ENCODE data around the gene MAP1LC3A. TPM values are rescaled to one million over a fixed set of nuclear protein-coding genes. Genes with fewer than 3 reads are reported as not detected.

Gene MAP1LC3A
- total RNA-seq, 4 donors from 2014 or later: 7.5 to 24.6 (median 19.4) TPM

GRCh38 chr20:34549291-34549928 lies 9.1 kb upstream of the MAP1LC3A start:
- Histone ChIP-seq H3K4me1 (peaks cover 0 to 35% (median 6%) of the 10 kb centered on the region in 3 donors), H3K4me3 (no peak overlapping the region), H3K9me3 (no peaks in the 10 kb centered on the region), H3K27ac (peak overlapping the region in 1 of 4 donors; percentile 9), H3K36me3 (no peaks in the 10 kb centered on the region), H3K27me3 (no peaks in the 10 kb centered on the region)
- DNase-seq: no peak
- intact Hi-C loops (cut with DNase I): no loop called here
- no peak for TF ChIP-seq CTCF (IDR thresholded peaks at IDR 0.05)
- TF ChIP-seq POLR2A (IDR thresholded peaks at IDR 0.05): no peak
- WGBS, 2 donors: 30 to 52% methylated on average over 8 to 14 of the region's 20 CpGs

DNA sequence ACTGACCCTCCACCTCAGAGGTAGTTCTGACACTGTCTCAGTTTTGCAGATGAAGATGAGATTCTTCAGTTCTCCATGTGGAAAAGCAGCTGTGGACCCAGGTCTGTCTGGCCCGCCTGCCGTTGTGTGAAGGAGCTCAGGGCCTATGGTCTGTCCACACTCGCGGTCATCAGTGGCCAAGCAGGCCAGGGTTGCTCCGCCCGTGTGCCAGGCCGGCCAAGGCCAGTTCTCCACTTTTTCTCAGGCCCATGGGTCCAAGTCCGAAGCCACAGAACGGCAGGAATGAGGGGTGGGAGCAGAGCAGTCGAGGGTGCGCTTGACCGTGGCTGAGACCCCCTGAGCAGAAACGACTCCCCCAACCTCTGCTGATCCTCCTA lies 8.6 kb upstream of the MAP1LC3A start:
- TF ChIP-seq CTCF (IDR thresholded peaks at IDR 0.05): no peak
- DNase-seq: no peak
- H3K27me3 ChIP-seq: no peaks in the 10 kb centered on the region
- no peak overlapping the region for H3K4me3 ChIP-seq
- no peaks in the 10 kb centered on the region for H3K9me3 ChIP-seq
- no peaks in the 10 kb centered on the region for H3K36me3 ChIP-seq
- intact Hi-C loops (cut with DNase I): no loop called here
- peak overlapping the region in 1 of 4 donors; percentile 9 for H3K27ac ChIP-seq
- H3K4me1 ChIP-seq: peaks cover 0 to 32% (median 3%) of the 10 kb centered on the region in 3 donors
- WGBS, 2 donors: 40% methylated on average over 1 of the region's 13 CpGs; no CpG with 5 or more reads in 1 of the 2 donors

GRCh38 chr20:34552569-34552968 lies 5.9 kb upstream of the MAP1LC3A start:
- intact Hi-C loops (cut with DNase I): no loop called here
- 85 to 94% methylated on average over 5 to 6 of the region's 6 CpGs for WGBS, 2 donors
- TF ChIP-seq POLR2A (IDR thresholded peaks at IDR 0.05): no peak
- no peak for DNase-seq
- H3K4me3 ChIP-seq: no peak overlapping the region
- H3K9me3 ChIP-seq: no peaks in the 10 kb centered on the region
- H3K27me3 ChIP-seq: no peaks in the 10 kb centered on the region
- peaks cover 2 to 35% (median 5%) of the 10 kb centered on the region in 3 donors for H3K4me1 ChIP-seq
- H3K36me3 ChIP-seq: no peaks in the 10 kb centered on the region
- H3K27ac ChIP-seq: no peak overlapping the region

GRCh38 chr20:34553366-34553867 lies 5.1 kb upstream of the MAP1LC3A start:
- H3K27ac ChIP-seq: peak overlapping the region in 3 of 4 donors; percentile 7 to 21 (median 21)

GRCh38 chr20:34557936-34558319 lies 590 bp upstream of the MAP1LC3A start:
- Histone ChIP-seq H3K9me3 (no peaks in the 10 kb centered on the region), H3K36me3 (peaks cover 0 to 6% (median 0%) of the 10 kb centered on the region in 3 donors), H3K27ac (peak overlapping the region; percentile 86 to 98 (median 92)), H3K27me3 (no peaks in the 10 kb centered on the region), H3K4me1 (peaks cover 6 to 45% (median 15%) of the 10 kb centered on the region in 3 donors), H3K4me3 (peak overlapping the region; percentile 48 to 86 (median 68))
- intact Hi-C loops (cut with DNase I): no loop called here
- DNase-seq: no peak
- TF ChIP-seq POLR2A (IDR thresholded peaks at IDR 0.05) (no peak), CTCF (IDR thresholded peaks at IDR 0.05) (no peak)
- 11 to 22% methylated on average over 11 of the region's 11 CpGs for WGBS, 2 donors

More at GRCh38 chr20:34553366-34553867, 5.1 kb upstream of the MAP1LC3A start:
- no peak for DNase-seq
- H3K9me3 ChIP-seq: no peaks in the 10 kb centered on the region
- H3K4me1 ChIP-seq: peaks cover 4 to 43% (median 10%) of the 10 kb centered on the region in 3 donors
- WGBS, 2 donors: 32 to 40% methylated on average over 4 of the region's 4 CpGs
- TF ChIP-seq POLR2A (IDR thresholded peaks at IDR 0.05) (no peak), CTCF (IDR thresholded peaks at IDR 0.05) (no peak)
- intact Hi-C loops (cut with DNase I): no loop called here
- no peaks in the 10 kb centered on the region for H3K27me3 ChIP-seq
- no peaks in the 10 kb centered on the region for H3K36me3 ChIP-seq
- H3K4me3 ChIP-seq: no peak overlapping the region
